ENCODE results near the gene TAF4.
"Not testable (repeated sequence)": the region's sequence is repeated elsewhere in the genome, so short reads cannot be mapped to it uniquely, and the experiment has no call there.

TAF4 gene

DNA sequence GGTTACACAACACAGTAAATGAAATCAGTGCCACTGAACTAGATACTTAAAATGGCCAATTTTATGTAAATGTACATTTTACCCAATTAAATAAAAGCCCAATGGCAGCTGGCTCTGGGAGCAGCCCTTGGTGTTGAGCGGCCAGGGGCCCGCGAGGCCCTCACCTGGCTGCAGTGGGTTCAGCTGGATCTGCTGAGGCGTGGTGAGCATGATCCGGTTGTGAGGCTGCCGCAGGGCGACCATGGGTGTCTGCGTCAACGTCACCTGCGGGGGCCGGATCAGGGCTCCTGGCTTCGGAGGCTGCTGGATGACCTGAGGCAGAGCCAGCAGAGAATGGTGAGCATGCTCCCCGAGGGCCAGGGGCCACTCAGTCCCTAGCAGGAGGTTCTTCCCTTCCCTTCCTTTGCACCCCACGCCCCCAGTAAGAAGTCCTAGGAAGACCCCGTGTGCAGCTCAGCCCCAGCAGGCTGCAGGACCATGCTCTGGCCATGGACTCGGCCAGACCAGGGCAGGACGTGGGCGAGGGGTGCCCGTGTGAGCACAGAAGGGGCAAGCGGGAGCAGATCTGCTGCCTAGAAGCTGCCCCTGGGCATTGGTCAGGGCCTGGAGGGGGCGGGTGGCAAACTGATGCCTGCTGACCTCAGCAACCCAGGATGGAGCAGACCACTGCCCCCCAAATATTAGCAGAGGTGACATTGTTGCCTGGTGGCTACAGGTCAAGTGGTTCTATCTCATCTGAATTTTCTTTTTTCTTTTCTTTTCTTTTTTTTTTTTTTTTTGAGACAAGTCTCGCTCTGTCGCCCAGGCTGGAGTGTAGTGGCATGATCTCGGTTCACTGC lies 61.9 kb downstream of the TAF4 start:
- no peak for DNase-seq (ENCODE audit: low spot score)

DNA sequence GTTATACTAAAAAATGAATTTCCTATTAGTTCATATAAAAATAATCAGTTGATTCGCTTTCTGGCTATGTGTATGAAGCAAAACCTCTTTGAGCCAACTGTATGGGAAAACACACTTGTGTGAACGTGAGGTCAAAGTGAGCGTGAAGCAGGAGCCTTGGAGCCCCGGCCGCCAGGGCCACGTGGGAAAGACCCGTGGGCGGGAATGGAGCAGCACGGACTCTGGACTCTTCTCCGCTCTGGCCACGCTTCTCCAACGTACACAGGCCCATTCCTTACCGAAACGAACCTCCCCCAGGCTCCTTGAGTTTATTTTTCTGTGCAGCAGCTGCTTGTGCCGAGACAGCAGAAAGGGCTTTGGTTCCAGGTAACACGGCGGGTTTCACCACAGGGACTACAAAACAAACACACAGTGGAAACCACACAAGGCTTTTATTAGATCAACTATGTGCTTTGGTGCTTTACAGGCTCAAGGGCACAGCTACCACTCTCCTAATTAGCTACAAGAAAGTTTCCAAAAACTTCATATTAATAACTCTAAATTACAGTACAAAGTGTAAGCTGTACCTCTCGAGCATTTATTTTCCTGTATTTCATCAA lies 62.7 kb downstream of the TAF4 start:
- DNase-seq (ENCODE audit: low spot score), result no peak

DNA sequence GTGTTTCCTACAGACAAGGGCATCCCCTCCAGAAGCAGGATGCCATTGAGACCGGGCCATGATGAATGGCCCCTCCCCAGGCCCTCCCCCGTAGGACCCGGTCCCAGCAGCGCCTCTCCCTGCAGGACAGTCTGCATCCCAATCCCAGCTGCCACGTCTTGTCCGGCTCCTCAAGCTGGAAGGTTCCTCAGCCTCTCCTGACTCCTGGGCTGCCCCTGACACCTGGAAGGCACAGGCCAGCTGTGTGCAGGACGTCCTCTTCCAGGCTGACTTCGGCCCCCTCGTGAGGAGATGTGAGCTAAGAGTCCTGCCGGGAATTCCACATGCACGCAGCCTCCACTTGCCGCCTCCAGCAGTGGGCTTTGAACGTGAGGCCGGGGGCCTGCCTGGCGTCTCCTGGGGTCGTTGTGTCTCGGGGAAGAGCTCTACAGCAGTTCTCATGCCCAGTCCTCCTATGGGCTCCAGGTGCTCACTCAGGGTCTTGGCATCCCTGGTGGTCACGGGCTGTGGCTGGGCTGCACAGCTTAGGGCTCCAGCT lies 64.4 kb downstream of the TAF4 start:
- no peak for DNase-seq (ENCODE audit: low spot score)

DNA sequence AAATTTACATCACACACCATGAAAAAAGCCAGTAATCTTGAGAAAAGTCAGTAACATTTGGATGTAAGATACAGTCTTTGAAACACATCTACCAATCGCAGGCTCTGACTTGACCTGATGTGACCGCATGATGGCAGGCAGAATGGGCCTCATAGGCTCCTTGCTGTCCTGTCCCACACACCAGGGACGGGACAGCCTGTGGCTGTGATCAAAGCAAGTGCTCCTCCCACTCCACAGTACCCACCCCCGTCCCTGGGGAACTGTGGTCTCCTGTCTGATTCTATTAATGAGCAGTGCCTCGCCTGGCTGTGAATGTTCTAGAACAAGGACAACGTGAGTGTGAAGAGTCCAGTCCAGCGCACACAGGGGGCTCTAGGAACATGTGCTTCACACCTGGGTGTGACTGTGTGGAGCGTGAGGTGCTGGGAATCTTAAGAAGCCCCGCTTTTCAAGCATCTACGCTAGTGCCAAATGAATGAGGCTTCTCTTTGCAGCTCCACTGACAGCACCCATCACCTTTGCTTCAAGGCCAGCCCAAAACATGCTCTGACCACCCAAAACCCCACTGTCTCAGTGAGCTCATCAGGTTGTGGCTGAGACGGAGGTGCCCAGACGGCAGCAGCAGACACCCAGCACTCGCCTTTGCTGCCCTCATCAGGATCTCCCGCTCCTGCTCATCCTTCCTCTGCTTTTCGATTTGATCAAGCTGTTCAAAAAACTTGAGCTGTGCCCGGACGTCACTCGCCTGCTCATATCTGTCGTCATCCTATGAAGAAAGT lies 67.1 kb downstream of the TAF4 start:
- no peak for DNase-seq (ENCODE audit: low spot score)

DNA sequence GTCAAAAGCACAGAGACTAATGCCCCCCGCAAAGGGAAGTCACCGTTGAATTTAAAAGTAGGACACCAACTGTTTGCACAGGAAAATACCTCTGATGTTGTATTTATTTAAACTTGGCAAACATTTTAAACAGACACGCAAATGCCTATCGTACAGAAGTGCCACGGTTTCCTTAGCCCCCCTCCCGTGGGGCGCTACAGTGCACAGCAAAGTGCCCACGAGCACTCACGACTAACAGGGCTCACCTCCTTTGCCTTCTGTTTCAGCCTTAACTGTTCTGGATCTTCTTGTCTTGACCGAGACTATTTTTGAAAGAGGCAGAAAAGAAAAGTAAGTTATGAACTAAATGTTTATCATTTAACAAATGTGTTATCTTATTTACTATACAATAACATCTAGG lies 67.8 kb downstream of the TAF4 start:
- no peak for DNase-seq (ENCODE audit: low spot score)

DNA sequence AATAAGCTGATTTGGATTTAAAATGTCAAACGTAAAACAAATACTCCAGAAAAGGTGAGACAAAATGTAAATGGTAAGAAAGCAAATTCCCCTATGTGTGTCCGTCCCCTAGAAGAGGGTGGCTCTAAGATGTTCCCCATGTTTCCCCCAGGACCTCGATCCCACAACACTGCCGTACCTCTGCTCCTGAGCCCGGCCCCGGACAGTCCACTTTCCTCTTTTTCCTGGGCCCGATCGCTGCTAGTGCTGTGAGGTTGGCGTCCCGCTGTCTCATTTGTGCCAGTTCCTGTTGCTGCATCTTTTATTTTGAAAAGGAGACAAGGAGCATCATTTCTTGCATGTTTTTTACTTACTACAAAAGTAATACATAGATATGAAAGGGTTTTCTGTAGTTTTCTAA lies 68.3 kb downstream of the TAF4 start:
- DNase-seq (ENCODE audit: low spot score), result no peak

DNA sequence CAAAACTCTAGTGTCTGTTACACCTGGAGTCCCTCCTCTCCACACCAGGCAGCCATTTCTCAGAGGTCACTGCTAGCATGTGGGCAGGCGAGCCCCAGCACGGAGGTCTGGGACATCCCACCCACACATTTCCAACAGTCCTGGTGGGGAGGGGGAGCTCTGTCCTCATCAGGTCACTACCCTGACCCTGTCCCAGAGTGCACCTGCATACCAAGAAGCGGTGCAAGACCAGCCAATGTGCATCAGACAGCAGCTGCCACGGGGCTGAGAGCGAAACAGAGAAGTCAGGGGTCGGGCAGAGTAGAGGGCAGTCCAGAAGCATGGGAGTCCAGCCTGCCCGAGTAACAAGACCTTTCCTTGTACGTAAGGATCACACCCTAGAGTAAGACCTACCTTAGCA lies 71.1 kb downstream of the TAF4 start:
- DNase-seq (ENCODE audit: low spot score), result no peak

DNA sequence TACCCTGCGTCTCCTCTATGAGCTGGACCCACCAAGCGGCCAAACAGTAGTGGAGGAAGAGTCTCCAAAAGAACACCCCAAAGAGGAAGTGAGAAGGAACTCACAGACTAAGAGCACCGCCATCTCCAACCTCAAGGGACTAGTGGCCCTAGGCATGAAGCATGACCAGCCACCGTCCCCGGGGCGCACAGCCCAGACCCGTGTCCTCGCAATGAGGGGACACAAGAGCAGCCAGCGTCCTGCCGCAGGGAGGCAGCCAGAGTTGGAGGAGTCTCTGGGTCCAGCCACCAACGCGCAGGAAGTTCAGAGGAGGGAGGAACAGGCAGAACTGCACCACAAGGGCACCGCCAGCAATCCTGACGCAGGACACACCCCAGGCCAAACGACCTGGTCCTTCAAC lies 72.6 kb downstream of the TAF4 start:
- no peak for DNase-seq (ENCODE audit: low spot score)

DNA sequence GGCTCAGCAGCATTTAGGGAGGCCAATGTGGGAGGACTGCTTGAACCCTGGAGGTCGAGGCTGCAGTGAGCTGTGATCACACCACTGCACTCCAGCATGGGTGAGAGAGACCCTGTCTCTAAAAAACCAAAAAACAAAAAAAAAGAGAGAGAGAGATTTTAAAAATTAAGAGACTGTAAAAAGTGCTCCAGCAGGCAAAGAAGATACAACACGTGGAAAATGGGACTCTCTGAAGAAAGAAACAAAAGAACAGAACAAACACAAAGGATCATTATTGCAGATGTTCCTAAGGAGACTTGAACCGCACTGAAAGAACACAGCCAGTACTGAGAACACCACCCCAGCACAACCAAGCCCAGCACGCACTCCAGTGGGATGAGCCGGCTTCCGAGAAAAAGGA lies 74.2 kb downstream of the TAF4 start:
- no peak for DNase-seq (ENCODE audit: low spot score)

DNA sequence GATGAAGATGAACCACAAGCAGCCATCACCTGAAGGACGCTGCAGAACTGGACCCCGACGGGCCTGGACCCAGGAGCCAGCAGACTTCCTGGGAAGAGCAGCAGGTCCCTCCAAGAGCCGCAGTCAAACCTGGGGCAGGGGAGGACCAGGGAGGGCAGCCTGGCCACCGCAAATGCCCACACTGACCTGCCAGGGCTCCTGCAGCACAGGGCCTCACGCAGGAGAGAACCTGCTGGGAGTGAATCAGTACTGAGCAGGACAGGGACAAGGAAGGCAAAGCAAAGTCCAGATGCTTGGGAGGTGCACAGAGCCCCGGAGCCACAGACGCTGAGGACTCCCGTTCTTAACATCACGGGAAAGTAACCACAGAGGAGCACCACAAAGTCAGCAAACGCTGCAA lies 75.2 kb downstream of the TAF4 start:
- no peak for DNase-seq (ENCODE audit: low spot score)

DNA sequence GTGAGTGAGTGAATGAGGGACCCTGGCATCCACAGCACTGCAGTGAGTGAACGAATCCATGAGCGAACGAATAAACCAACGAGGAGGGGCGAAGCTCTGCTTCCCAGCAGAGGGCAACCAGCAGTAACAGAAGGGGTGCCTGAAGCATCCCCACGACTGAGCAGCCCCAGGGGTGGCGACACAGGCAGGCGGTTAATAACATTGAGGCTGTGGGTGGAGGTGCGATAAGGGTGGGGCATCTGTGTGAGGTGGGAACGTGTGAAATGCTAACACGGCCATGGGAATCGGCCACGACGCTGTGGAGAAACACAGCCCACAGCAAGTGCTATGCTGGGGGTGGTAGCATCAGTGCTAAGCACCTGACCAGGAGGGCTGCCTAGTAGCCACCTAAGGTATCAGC lies 75.9 kb downstream of the TAF4 start:
- no peak for DNase-seq (ENCODE audit: low spot score)

DNA sequence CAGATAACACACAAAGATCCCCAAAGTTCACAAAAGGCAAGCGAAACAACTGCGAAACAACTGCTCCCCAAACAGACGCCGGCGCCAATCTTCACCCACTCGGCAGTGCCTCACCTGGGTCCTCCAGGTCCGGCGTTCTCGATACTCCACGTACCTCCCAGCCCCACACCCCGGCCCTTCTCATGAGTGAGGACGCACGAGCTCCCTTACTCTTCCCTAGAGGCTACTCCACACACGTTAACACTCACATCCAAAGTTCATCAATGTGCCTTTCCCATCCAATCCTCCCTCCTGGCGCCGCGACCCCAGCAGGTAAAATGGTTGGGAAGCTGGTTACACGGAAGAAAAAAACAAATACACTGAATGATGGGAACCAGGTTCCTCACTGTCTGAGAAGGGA lies 77.0 kb downstream of the TAF4 start:
- DNase-seq (ENCODE audit: low spot score), result no peak

DNA sequence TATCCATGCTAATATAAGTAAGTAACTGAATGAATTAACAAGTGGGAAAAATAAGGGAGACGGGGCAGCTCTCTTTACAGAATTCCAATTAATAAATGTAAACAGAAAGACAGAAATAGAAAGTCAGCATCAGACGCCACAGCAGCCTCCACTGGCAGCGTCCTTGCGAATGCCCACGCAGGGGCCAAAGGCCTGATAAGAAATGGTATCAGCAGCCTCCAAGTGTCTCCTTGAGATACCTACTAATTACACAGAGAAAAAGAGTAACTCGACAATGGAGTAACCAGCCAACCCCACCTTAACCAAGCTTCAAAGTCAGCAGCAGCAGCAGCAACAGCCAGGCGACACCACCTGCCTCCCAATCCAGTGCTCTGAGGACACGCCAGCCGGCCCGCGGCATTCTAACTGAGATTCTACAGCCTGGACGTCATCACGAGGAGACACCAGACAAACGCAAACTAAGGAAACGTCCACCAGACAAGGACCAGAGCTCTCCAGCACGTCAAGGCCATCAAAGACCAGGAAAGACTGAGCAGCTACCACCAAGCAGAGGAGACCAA lies 78.8 kb downstream of the TAF4 start:
- DNase-seq (ENCODE audit: low spot score), result no peak

DNA sequence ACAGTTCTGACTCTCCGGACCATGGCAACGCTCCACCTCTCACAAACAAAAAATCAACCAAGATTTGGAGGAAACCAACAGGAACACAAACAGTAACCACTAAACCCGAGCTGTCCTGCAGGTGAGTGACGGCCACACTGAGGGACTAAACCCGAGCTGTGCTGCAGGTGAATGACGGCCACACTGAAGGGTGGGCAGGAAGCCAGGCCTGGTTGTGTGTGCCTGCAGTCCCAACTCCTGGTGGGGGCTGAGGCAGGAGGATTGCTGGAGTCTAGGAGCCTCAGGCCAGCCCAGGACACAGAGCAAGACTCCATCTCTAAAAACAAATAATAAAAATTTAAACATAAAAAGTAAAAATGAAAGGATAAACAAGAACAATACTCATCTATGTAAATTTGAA lies 80.6 kb downstream of the TAF4 start:
- no peak for DNase-seq (ENCODE audit: low spot score)

DNA sequence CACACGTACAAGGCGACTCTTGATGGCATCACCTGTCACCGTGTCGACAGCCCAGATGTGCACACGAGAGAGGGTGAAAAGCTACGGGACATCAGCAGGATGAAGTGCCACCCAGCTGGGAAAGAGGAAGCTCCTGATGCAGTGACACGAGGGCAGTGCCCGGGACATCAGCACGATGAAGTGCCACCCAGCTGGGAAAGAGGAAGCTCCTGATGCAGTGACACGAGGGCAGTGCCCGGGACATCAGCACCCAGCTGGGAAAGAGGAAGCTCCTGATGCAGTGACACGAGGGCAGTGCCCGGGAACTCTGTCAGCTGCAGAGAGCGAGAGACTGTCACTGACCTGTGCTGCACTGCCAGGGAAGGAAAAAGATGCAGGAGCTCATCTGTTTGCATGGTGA lies 81.2 kb downstream of the TAF4 start:
- not testable (repeated sequence) for DNase-seq (ENCODE audit: low spot score)

DNA sequence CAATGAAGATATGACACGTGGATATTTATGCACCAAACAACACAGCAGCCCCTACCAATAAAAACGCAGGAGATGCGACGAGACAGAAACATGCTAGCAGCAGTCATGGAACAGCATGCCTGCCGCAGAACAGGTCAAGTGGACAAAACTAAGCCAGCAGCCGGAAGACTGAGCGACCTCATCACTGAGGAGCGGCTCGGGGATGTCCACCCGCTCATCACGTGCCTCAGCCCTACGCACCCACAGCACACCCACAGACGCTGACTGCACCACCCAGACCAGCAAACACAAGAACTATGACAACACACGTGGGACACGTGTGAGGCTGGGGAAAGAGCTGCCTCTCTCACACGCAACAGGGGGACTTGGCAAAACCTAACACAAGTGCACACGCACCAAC lies 81.7 kb downstream of the TAF4 start:
- DNase-seq (ENCODE audit: low spot score), result no peak

DNA sequence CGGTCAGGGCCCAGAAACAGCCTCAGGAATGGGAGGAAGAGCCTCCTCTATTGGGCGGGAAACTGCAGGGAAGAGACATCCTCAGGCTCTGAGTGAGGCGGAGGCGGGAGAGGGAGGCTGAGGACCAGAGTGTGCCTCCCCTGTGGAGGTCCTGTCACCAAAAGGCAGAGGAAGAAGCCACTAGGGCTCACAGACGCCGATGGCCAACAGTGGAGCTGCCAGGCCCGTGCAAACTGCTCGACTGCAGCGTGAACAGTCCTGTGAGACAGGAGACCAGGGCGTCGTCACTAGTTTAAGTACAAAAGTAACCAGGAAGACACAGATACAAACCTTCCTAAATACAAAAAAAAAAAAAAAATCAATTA lies 82.7 kb downstream of the TAF4 start:
- no peak for DNase-seq (ENCODE audit: low spot score)

DNA sequence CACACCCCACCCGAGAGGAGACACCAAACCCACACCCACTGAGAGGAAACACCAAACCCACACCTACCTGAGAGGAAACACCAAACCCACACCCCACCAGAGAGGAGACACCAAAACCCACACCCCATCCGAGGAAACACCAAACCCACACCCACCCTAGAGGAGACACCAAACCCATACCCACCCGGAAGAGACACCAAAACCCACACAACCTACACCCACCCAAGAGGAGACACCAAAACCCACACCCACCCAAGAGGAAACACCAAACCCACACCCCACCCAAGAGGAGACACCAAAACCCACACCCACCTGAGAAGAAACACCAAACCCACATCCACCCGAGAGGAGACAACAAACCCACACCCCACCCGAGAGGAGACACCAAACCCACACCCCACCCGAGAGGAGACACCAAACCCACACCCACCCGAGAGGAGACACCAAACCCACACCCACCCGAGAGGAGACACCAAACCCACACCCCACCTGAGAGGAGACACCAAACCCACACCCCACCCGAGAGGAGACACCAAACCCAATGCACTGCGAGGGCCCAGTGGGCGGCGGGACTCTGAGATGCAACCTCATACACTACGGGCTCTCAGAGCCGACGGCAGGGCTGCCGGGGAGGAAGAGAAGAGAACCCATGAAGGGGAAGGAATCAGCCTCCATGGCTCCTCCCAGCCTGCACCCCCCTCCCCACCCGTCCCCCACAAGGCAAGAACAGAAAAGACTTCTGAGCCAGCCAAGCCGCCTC lies 83.3 kb downstream of the TAF4 start:
- DNase-seq (ENCODE audit: low spot score), result no peak

DNA sequence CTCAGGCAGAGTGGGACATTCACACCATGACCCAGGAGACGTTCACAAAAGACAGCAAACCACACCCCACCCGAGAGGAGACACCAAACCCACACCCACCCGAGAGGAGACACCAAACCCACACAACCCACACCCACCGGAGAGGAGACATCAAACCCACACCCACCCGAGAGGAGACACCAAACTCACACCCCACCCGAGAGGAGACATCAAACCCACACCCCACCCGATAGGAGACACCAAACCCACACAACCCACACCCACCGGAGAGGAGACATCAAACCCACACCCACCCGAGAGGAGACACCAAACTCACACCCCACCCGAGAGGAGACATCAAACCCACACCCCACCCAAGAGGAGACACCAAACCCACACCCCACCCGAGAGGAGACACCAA lies 84.0 kb downstream of the TAF4 start:
- not testable (repeated sequence) for DNase-seq (ENCODE audit: low spot score)

DNA sequence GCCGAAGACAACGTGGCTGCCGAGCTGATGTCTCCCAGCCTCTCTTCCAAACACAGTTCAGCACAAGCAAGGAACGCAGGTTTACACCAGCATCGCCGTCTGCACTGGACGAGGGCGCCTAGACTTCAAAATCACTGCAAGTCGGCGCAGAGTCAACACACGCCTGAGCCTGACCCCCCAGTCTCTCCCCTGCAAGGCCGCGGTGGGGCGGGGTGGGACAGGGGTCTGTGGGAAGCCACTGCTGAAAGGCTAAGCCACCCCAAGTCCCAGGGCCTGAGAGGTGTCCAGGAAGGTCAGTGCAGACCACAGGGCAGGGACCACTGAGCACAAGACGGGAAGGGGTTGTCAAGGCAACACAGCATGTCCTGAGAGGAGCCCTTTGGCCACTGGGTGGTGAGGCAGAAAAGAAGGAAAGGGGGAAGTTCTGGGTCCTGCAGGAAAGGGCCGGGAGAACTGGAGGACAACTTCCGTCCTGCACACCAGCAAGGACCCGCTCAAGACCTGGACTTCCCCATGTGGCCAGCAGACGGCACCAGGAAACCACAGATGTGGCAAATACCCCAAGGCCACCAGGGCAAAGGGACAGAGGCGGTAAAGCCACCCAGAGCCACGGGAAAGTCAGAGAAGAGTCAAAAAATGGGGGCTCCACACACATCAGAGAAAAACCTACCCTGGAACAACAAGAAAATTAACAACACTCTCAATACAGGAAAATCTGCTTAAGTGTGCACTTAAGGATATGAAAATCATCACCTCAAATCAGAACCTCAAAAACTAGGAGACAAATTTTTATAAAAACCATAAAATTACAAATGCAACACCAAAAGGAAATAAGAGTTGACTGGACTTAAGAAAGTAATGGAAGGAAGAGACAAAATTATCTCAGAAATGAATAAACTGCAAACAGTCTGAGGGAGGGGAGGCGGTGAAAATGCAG lies 84.8 kb downstream of the TAF4 start:
- no peak for DNase-seq (ENCODE audit: low spot score)
